H1 (cell line): ENCODE data around the gene TXNIP. TPM values are rescaled to one million over a fixed set of nuclear protein-coding genes. Genes with fewer than 3 reads are reported as not detected.

Experiments used
- CTCF ChIA-PET: fragments of 300-600 bp; sonication (Branson Sonifier 250); formaldehyde crosslinking; loops from one replicate; lab custom pipeline; 2021; ENCODE audit not compliant: partially characterized antibody; lab: Charles Lee
- POLR2A ChIA-PET: fragments of 300-600 bp; sonication (Branson Sonifier 250); formaldehyde crosslinking; loops from one replicate; lab custom pipeline; 2021; ENCODE audit warnings: inconsistent platforms; ENCODE audit not compliant: partially characterized antibody; lab: Charles Lee
- DNase-seq, 2 experiments: peaks; one replicate each; pipeline versions ENCODE4 v3.0.0 to v3.0.0-alpha.2; 2010 to 2022; ENCODE audit warnings: low spot score in 2 of 2, low read depth in 1 of 2, mixed read lengths in 1 of 2
- FAIRE-seq: peaks from 2 replicates; lab custom pipeline; 2011; peaks lifted over from hg19 to GRCh38; lab: Jason Lieb, UNC
- H2AFZ ChIP-seq: 2 replicates; pipeline ENCODE4 v1.8.1; 2012; ENCODE audit warnings: low read length, inconsistent platforms
- H2AK5ac ChIP-seq: 2 replicates; pipeline ENCODE4 v1.6.1; 2013; ENCODE audit warnings: low read depth, low read length
- H2BK120ac ChIP-seq: replicated peaks from 2 replicates; pipeline ENCODE3; 2013; ENCODE audit warnings: low read depth, low read length, inconsistent platforms
- H2BK12ac ChIP-seq: 2 replicates; pipeline ENCODE4 v1.6.1; 2013; ENCODE audit warnings: low read depth, low read length
- H2BK15ac ChIP-seq: 2 replicates; pipeline ENCODE4 v1.6.1; 2013; ENCODE audit warnings: low read length
- H2BK20ac ChIP-seq: 2 replicates; pipeline ENCODE4 v1.6.1; 2013; ENCODE audit warnings: low read length
- H2BK5ac ChIP-seq: 2 replicates; pipeline ENCODE4 v1.6.1; 2013; ENCODE audit warnings: low read depth, low read length
- H3K14ac ChIP-seq: 2 replicates; pipeline ENCODE4 v1.6.1; 2013; ENCODE audit warnings: inconsistent platforms; ENCODE audit not compliant: insufficient read length
- H3K18ac ChIP-seq: 2 replicates; pipeline ENCODE4 v1.6.1; 2013; ENCODE audit warnings: low read length; ENCODE audit errors: extremely low read depth
- H3K23ac ChIP-seq: 2 replicates; pipeline ENCODE4 v1.6.1; 2013; ENCODE audit warnings: inconsistent platforms; ENCODE audit not compliant: insufficient read length
- H3K23me2 ChIP-seq: 2 replicates; pipeline ENCODE4 v1.6.1; 2013; ENCODE audit warnings: low read depth, low read length
- H3K27ac ChIP-seq: 2 replicates; pipeline ENCODE4 v1.6.1; 2011; ENCODE audit warnings: low read depth, low read length, inconsistent platforms
- H3K27me3 ChIP-seq, 4 experiments: replicated peaks in 1 of 4; 1 replicate in 1 of 4; 2 replicates in 3 of 4; pipeline versions ENCODE4 v1.6.1 to v1.8.1; 2011 to 2013; ENCODE audit warnings: low read length in 3 of 4, mild to moderate bottlenecking in 3 of 4, inconsistent platforms in 2 of 4, mixed read lengths in 2 of 4, moderate library complexity in 1 of 4; ENCODE audit not compliant: control insufficient read depth in 3 of 4, insufficient read depth in 3 of 4; ENCODE audit errors: extremely low read depth in 1 of 4
- H3K36me3 ChIP-seq, 4 experiments: 2 replicates each; pipeline versions ENCODE4 v1.6.1 to v1.8.1; 2011 to 2013; ENCODE audit warnings: mild to moderate bottlenecking in 4 of 4, low read length in 3 of 4, moderate library complexity in 2 of 4, control low read depth in 1 of 4, inconsistent platforms in 1 of 4; ENCODE audit not compliant: insufficient read depth in 4 of 4, control insufficient read depth in 2 of 4
- H3K4ac ChIP-seq: replicated peaks from 2 replicates; pipeline ENCODE3; 2013; ENCODE audit warnings: low read length, low read depth, mixed read lengths, inconsistent platforms; ENCODE audit not compliant: insufficient read length
- H3K4me1 ChIP-seq, 4 experiments: replicated peaks in 1 of 4; 1 replicate in 1 of 4; 2 replicates in 3 of 4; pipeline versions ENCODE4 v1.6.1 to v1.8.1; 2011 to 2013; ENCODE audit warnings: low read length in 3 of 4, inconsistent platforms in 2 of 4, mixed read lengths in 1 of 4; ENCODE audit not compliant: insufficient read depth in 4 of 4, control insufficient read depth in 3 of 4
- H3K4me2 ChIP-seq, 2 experiments: 2 replicates each; pipeline versions ENCODE4 v1.6.1 to v1.8.1; 2011 to 2013; ENCODE audit warnings: low read depth in 2 of 2, low read length in 2 of 2, control low read depth in 1 of 2, inconsistent platforms in 1 of 2, mild to moderate bottlenecking in 1 of 2; ENCODE audit not compliant: insufficient read depth in 1 of 2
- H3K4me3 ChIP-seq, 4 experiments: fragments of 200-600, 300-600 bp in 1 of 4; sonication (generic), shearing (Covaris generic), sonication (Bioruptor Twin) in 1 of 4; 2 replicates each; pipeline versions ENCODE4 v1.5.1 to v1.8.1; 2011 to 2016; ENCODE audit warnings: low read length in 4 of 4, low read depth in 3 of 4, control low read depth in 2 of 4, inconsistent platforms in 2 of 4, mild to moderate bottlenecking in 2 of 4, mixed read lengths in 1 of 4, moderate library complexity in 1 of 4; ENCODE audit not compliant: insufficient read depth in 2 of 4; ENCODE audit errors: extremely low read depth in 1 of 4
- H3K56ac ChIP-seq: replicated peaks from 2 replicates; pipeline ENCODE3; 2013; ENCODE audit warnings: low read depth, mild to moderate bottlenecking, mixed read lengths, low read length, inconsistent platforms; ENCODE audit not compliant: insufficient read length
- H3K79me1 ChIP-seq: 2 replicates; pipeline ENCODE4 v1.6.1; 2013; ENCODE audit warnings: low read depth, low read length, control low read depth
- H3K79me2 ChIP-seq, 2 experiments: 2 replicates each; pipeline versions ENCODE4 v1.6.1 to v1.8.1; 2012 to 2013; ENCODE audit warnings: low read length in 2 of 2, mild to moderate bottlenecking in 2 of 2, inconsistent platforms in 1 of 2; ENCODE audit not compliant: insufficient read depth in 2 of 2, control insufficient read depth in 1 of 2
- H3K9ac ChIP-seq, 4 experiments: replicated peaks in 1 of 4; 1 replicate in 1 of 4; 2 replicates in 3 of 4; pipeline versions ENCODE4 v1.6.1 to v1.8.1; 2011 to 2013; ENCODE audit warnings: low read depth in 3 of 4, low read length in 3 of 4, control low read depth in 2 of 4, mild to moderate bottlenecking in 2 of 4, moderate library complexity in 2 of 4, inconsistent platforms in 1 of 4; ENCODE audit errors: extremely low read depth in 1 of 4
- H3K9me3 ChIP-seq, 2 experiments: 2 replicates each; pipeline versions ENCODE4 v1.6.1 to v1.8.1; 2012 to 2013; ENCODE audit warnings: mild to moderate bottlenecking in 2 of 2, moderate library complexity in 2 of 2, control low read depth in 1 of 2, inconsistent platforms in 1 of 2, low read depth in 1 of 2, low read length in 1 of 2, mixed read lengths in 1 of 2; ENCODE audit not compliant: insufficient read depth in 2 of 2
- H4K20me1 ChIP-seq, 2 experiments: replicated peaks in 1 of 2; 2 replicates each; pipeline versions ENCODE3 to v1.8.1; 2011 to 2013; ENCODE audit warnings: inconsistent platforms in 2 of 2, low read length in 2 of 2, mild to moderate bottlenecking in 1 of 2; ENCODE audit not compliant: insufficient read depth in 2 of 2, control insufficient read depth in 1 of 2
- H4K5ac ChIP-seq: 2 replicates; pipeline ENCODE4 v1.6.1; 2013; ENCODE audit warnings: low read length, low read depth, mixed read lengths, inconsistent platforms; ENCODE audit not compliant: insufficient read length
- H4K8ac ChIP-seq: 2 replicates; pipeline ENCODE4 v1.8.0; 2013; ENCODE audit warnings: mild to moderate bottlenecking, moderate library complexity, low read length, inconsistent platforms; ENCODE audit not compliant: insufficient read depth; ENCODE audit errors: extremely low read depth
- H4K91ac ChIP-seq: replicated peaks from 2 replicates; pipeline ENCODE3; 2013; ENCODE audit warnings: low read length, mixed read lengths, inconsistent platforms; ENCODE audit not compliant: insufficient read length
- JUN ChIP-seq: IDR thresholded peaks from 2 replicates; pipeline ENCODE4 v1.6.1; 2011; ENCODE audit warnings: low read depth, mild to moderate bottlenecking, improper control_type of control experiment, low read length
- MAFK ChIP-seq: IDR thresholded peaks from 2 replicates; pipeline ENCODE4 v1.6.1; 2012; ENCODE audit warnings: low read depth, mild to moderate bottlenecking, improper control_type of control experiment, low read length
- NANOG ChIP-seq: IDR thresholded peaks from 2 replicates; pipeline ENCODE4 v1.6.1; 2011; ENCODE audit warnings: low read length, low read depth, mild to moderate bottlenecking, inconsistent platforms; ENCODE audit not compliant: insufficient read depth, poor library complexity, severe bottlenecking
- POLR2AphosphoS5 ChIP-seq: IDR thresholded peaks from 2 replicates; pipeline ENCODE4 v1.6.1; 2011; ENCODE audit warnings: low read depth, low read length
- RNF2 ChIP-seq: fragments of 200-900, 300-1000 bp; sonication (generic); IDR thresholded peaks from 2 replicates; pipeline ENCODE4 v1.7.1; 2016; ENCODE audit warnings: borderline replicate concordance, low read depth, mild to moderate bottlenecking, antibody characterized with exemption, low read length; ENCODE audit not compliant: poor library complexity, severe bottlenecking; ENCODE audit errors: missing control alignments
- SIN3A ChIP-seq, 2 experiments: IDR thresholded peaks in 1 of 2; conservative IDR thresholded peaks in 1 of 2; 2 replicates each; pipeline ENCODE4 v1.6.1; 2011 to 2012; ENCODE audit warnings: low read length in 2 of 2, improper control_type of control experiment in 1 of 2, low read depth in 1 of 2, mild to moderate bottlenecking in 1 of 2
- SUZ12 ChIP-seq: fragments of 200-600 bp; sonication (generic); IDR thresholded peaks from 2 replicates; pipeline ENCODE4 v1.6.1; 2012; ENCODE audit warnings: mild to moderate bottlenecking, inconsistent platforms, low read length, moderate library complexity, mixed read lengths
- TAF7 ChIP-seq: optimal IDR thresholded peaks from 2 replicates; pipeline ENCODE3; 2011; ENCODE audit warnings: low read depth, mild to moderate bottlenecking, inconsistent platforms, low read length, moderate library complexity, borderline replicate concordance
- USF2 ChIP-seq: IDR thresholded peaks from 2 replicates; pipeline ENCODE4 v1.6.1; 2011; ENCODE audit warnings: low read length, improper control_type of control experiment
- WGBS, 2 experiments: shearing (Covaris generic) in 1 of 2; methylation state at CpG; one replicate each; pipeline versions ENCODE4 v1.1.6 to v1.1.7; 2013 to 2015; ENCODE audit warnings: low lambda C conversion rate in 2 of 2, mixed read lengths in 2 of 2, inconsistent platforms in 1 of 2, low coverage in 1 of 2, missing lambda C conversion rate in 1 of 2; ENCODE audit not compliant: insufficient replicate concordance in 2 of 2, insufficient coverage in 1 of 2, insufficient read length in 1 of 2; ENCODE audit errors: extremely low coverage in 1 of 2, missing lambda C conversion rate in 1 of 2; 5-methylcytosine and 5-hydroxymethylcytosine counted together
- polyA plus RNA-seq, 7 experiments: library from polyadenylated mRNA; depleted of rRNA in 3 of 7; stranded (reverse) in 5 of 7; unstranded in 2 of 7; fragments of >200 nt in 5 of 7; fragments of 200-250 nt in 2 of 7; gene quantifications; 1 replicate in 5 of 7; 2 replicates in 1 of 7; 4 replicates in 1 of 7; pipeline versions ENCODE4 v1.2.1 to v1.2.3, GENCODE V29; 2011 to 2013; ENCODE audit warnings: missing spikeins in 2 of 7, mixed read lengths in 2 of 7
- total RNA-seq: library from RNA; stranded (reverse); fragmentation: NEBNext Ultra II Directional; extraction: Animal tissue kit (Norgen Biotek cat#: 25700); gene quantifications from 2 replicates; pipeline ENCODE4 v1.2.1, GENCODE V29; 2021
- TF ChIP-seq, protein P1 (sequence below): IDR thresholded peaks from 2 replicates; pipeline ENCODE4 v1.6.1; 2012; ENCODE audit warnings: inconsistent platforms
- TF ChIP-seq, protein P2 (sequence below): IDR thresholded peaks from 2 replicates; pipeline ENCODE4 v1.6.1; 2012; ENCODE audit warnings: inconsistent platforms

Gene TXNIP
- total and polyA plus RNA-seq, 2 of the 8 experiments (the other 6 are each of a cell fraction or from before 2014, with no cell fraction given) = 12.3 to 56.8 TPM

DNA sequence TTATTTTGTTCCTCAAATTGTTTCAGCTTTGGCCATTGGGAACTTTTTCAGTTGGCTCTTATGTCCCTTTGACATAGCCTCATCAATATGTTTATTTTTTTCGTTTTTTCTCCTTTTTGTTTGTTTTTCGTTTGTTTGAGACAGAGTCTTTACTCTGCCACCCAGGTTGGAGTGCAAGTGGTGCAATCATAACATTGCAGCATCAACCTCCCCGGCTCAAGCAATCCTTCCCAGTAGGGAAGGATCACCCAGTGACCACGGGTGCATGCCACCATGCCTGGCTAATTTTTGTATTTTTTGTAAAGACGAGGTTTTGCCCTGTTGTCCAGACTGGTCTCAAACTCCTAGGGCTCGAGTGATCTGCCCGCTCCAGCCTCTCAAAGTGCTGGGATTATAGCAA is 23.8 kb downstream of the TXNIP start:
- H2AFZ ChIP-seq = no peak overlapping the region
- no peaks in the 10 kb centered on the region for H3K79me1 ChIP-seq
- POLR2A ChIA-PET = interaction anchor here (0.9 to 1.7 kb wide), 4 partner anchors 9 to 80 kb away, joined by 4 read pairs; partner anchors contain the start of genes ANKRD34A, POLR3GL and RBM8A
- no peak overlapping the region for H3K23ac ChIP-seq
- no peak overlapping the region for H3K4me3 ChIP-seq
- H3K56ac ChIP-seq = no peak overlapping the region
- no peak for FAIRE-seq
- no peak overlapping the region for H3K27ac ChIP-seq
- H3K4ac ChIP-seq = no peak overlapping the region
- no peak overlapping the region for H2BK12ac ChIP-seq
- no peak overlapping the region for H4K5ac ChIP-seq
- no peak overlapping the region for H4K8ac ChIP-seq
- no peak overlapping the region for H2BK15ac ChIP-seq
- H3K79me2 ChIP-seq = no peaks in the 10 kb centered on the region
- no peak overlapping the region for H3K14ac ChIP-seq
- no peak overlapping the region for H4K91ac ChIP-seq
- peaks cover 0 to under 1% (median 0%) of the 10 kb centered on the region in 4 experiments; a peak in 1 of 7 replicates for H3K4me1 ChIP-seq
- 79% methylated on average over 7 of the region's 7 CpGs; no CpG with 5 or more reads in 1 of the 2 experiments for WGBS, 2 experiments
- H2BK120ac ChIP-seq = no peak overlapping the region
- no peak overlapping the region for H3K4me2 ChIP-seq
- TF ChIP-seq SIN3A (conservative IDR thresholded peaks at IDR 0.05 in 1 of 2, IDR thresholded peaks at IDR 0.05 in 1 of 2; ENCODE audit: low read depth in 1 of 2, low read length in 2 of 2) = no peak
- TF ChIP-seq, protein P1, sequence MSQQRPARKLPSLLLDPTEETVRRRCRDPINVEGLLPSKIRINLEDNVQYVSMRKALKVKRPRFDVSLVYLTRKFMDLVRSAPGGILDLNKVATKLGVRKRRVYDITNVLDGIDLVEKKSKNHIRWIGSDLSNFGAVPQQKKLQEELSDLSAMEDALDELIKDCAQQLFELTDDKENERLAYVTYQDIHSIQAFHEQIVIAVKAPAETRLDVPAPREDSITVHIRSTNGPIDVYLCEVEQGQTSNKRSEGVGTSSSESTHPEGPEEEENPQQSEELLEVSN = no peak
- TF ChIP-seq RNF2 = no peak
- no peak for TF ChIP-seq NANOG
- TF ChIP-seq MAFK = no peak
- no peak for TF ChIP-seq USF2
- TF ChIP-seq, protein P2, sequence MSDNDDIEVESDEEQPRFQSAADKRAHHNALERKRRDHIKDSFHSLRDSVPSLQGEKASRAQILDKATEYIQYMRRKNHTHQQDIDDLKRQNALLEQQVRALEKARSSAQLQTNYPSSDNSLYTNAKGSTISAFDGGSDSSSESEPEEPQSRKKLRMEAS = no peak
- no peak for TF ChIP-seq JUN
- no peak for TF ChIP-seq SUZ12
- TF ChIP-seq POLR2AphosphoS5 = no peak
- no peak for TF ChIP-seq TAF7
- TF ChIP-seq, all 59 proteins: peak for 0
- Histone ChIP-seq H3K9me3 (no peaks in the 10 kb centered on the region), H3K27me3 (no peaks in the 10 kb centered on the region), H3K23me2 (no peaks in the 10 kb centered on the region), H3K9ac (no peak overlapping the region), H2BK20ac (no peak overlapping the region), H3K36me3 (no peaks in the 10 kb centered on the region), H4K20me1 (no peaks in the 10 kb centered on the region), H2AK5ac (no peak overlapping the region), H2BK5ac (no peak overlapping the region), H3K18ac (no peak overlapping the region)
- no peak for DNase-seq
- CTCF ChIA-PET = interaction anchor here (1.2 to 2.1 kb wide), 3 partner anchors 35 to 81 kb away, joined by 3 to 4 read pairs (median 4); no protein-coding TSS in a partner anchor
